Measurements from ENCODE around the gene CLASRP. TPM values are rescaled to one million over a fixed set of nuclear protein-coding genes. Genes with fewer than 3 reads are reported as not detected.

The CLASRP gene
- total RNA-seq, 2 experiments from 2014 or later: 142 to 166 TPM

DNA sequence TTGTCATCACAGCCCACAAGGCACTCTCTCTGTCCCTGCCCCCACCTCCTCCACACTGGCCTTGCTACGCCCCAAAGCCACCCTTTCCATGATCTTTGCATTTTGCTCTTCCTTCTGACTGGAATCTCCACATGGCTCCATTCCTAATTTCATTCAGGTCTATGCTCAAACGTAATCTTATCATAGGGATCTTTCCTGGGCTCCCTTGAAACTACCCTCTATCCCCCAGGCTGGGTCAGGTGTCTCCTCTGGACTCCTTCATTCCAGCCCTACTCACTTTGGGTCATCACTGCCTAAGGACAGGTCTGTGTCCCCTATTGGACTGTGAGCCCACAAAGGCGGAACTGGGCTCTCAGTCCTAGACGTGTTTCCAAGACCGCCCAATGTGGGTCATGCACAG is 43.3 kb downstream of the CLASRP start:
- H3K4me2 ChIP-seq (ENCODE audit: low read length): no peak overlapping the region
- H3K4me1 ChIP-seq (ENCODE audit: insufficient read depth, low read length, poor library complexity, severe bottlenecking): peaks cover 30% of the 10 kb centered on the region
- intact Hi-C loops (cut with micrococcal nuclease; ENCODE audit: unreplicated experiment): no loop called here
- no peak overlapping the region for H2AFZ ChIP-seq (ENCODE audit: low read length)
- no TSS peak for BruUV-seq (replicated peaks)
- no peaks in the 10 kb centered on the region for H3K9me3 ChIP-seq (ENCODE audit: low read length)
- POLR2A ChIA-PET: no interaction called here
- no peaks in the 10 kb centered on the region for H3K9me2 ChIP-seq (ENCODE audit: insufficient read depth, low read length)
- peaks cover 47% of the 10 kb centered on the region for H3K36me3 ChIP-seq (ENCODE audit: insufficient read depth, low read length)
- no peak for DNase-seq (ENCODE audit: low spot score)
- no peak for TF ChIP-seq EZH2phosphoT487 (IDR thresholded peaks at IDR 0.05; ENCODE audit: borderline replicate concordance, low read depth, low read length)
- TF ChIP-seq, protein P1, sequence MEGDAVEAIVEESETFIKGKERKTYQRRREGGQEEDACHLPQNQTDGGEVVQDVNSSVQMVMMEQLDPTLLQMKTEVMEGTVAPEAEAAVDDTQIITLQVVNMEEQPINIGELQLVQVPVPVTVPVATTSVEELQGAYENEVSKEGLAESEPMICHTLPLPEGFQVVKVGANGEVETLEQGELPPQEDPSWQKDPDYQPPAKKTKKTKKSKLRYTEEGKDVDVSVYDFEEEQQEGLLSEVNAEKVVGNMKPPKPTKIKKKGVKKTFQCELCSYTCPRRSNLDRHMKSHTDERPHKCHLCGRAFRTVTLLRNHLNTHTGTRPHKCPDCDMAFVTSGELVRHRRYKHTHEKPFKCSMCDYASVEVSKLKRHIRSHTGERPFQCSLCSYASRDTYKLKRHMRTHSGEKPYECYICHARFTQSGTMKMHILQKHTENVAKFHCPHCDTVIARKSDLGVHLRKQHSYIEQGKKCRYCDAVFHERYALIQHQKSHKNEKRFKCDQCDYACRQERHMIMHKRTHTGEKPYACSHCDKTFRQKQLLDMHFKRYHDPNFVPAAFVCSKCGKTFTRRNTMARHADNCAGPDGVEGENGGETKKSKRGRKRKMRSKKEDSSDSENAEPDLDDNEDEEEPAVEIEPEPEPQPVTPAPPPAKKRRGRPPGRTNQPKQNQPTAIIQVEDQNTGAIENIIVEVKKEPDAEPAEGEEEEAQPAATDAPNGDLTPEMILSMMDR (conservative IDR thresholded peaks at IDR 0.05; ENCODE audit: low read length): no peak
- H3K4me3 ChIP-seq (ENCODE audit: low read depth, low read length, poor library complexity, severe bottlenecking): no peak overlapping the region
- CTCF ChIA-PET (ENCODE audit: unreplicated experiment): no interaction called here
- H3K27ac ChIP-seq (ENCODE audit: low read depth, low read length, poor library complexity, severe bottlenecking): no peak overlapping the region
- H4K20me1 ChIP-seq (ENCODE audit: insufficient read depth, low read length): peaks cover 9% of the 10 kb centered on the region; the same call in 1 of the 2 replicates
- H3K79me2 ChIP-seq (ENCODE audit: insufficient read depth, low read depth, low read length): peaks cover 62% of the 10 kb centered on the region

DNA sequence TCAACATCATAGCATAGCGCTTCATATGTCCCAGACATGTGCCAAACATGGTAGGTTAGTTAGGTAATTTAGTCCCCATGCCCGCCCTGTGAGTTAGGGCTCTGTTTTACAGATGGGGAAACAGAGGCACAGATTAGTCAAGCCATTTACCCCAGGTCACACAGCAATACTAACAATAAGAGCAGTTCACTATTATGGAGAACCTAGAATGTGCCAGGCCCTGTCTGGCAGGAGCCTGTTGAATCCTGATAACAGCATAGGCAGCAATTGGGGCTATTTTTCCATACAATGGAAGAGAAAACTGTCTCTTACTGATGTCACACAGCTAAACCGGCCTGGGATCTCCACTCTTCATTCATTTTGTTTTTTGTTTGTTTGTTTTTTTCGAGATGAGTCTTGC is 47.6 kb downstream of the CLASRP start:
- H3K79me2 ChIP-seq (ENCODE audit: insufficient read depth, low read depth, low read length): peaks cover 48% of the 10 kb centered on the region
- DNase-seq (ENCODE audit: low spot score): no peak
- no peak overlapping the region for H3K4me3 ChIP-seq (ENCODE audit: low read depth, low read length, poor library complexity, severe bottlenecking)

DNA sequence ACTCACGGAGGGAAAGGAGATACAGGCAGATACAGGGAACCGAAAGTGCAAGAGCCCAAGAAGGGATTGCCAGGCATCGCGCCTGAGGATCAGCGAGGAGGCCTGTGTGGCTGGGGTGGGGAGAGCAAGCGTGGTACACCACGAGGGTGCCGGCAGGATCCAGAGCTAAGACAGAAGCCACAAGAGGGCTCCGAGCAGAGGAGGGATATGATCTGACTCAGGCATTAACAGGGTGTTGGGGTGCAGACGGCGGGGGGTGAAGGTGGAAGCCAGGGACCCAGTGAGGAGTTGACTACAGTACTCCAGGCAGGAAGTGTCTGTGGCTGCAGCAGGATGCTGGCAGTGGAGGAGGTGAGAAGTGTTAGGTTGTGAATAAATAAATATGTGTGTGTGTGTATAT is 48.7 kb downstream of the CLASRP start:
- ChIA-PET POLR2A (no interaction called here), CTCF (ENCODE audit: unreplicated experiment) (no interaction called here)
- DNase-seq (ENCODE audit: low spot score): no peak
- Histone ChIP-seq H3K9me2 (ENCODE audit: insufficient read depth, low read length) (no peaks in the 10 kb centered on the region), H3K4me1 (ENCODE audit: insufficient read depth, low read length, poor library complexity, severe bottlenecking) (peaks cover 11% of the 10 kb centered on the region), H3K79me2 (ENCODE audit: insufficient read depth, low read depth, low read length) (peaks cover 38% of the 10 kb centered on the region), H3K27ac (ENCODE audit: low read depth, low read length, poor library complexity, severe bottlenecking) (no peak overlapping the region), H3K4me2 (ENCODE audit: low read length) (no peak overlapping the region), H3K4me3 (ENCODE audit: low read depth, low read length, poor library complexity, severe bottlenecking) (no peak overlapping the region), H3K36me3 (ENCODE audit: insufficient read depth, low read length) (peaks cover 62% of the 10 kb centered on the region), H4K20me1 (ENCODE audit: insufficient read depth, low read length) (no peaks in the 10 kb centered on the region; the same call in 1 of the 2 replicates), H3K9me3 (ENCODE audit: low read length) (no peaks in the 10 kb centered on the region), H2AFZ (ENCODE audit: low read length) (no peak overlapping the region)
- no TSS peak for BruUV-seq (replicated peaks)
- TF ChIP-seq, protein P1 (conservative IDR thresholded peaks at IDR 0.05; ENCODE audit: low read length): no peak
- no peak for TF ChIP-seq EZH2phosphoT487 (IDR thresholded peaks at IDR 0.05; ENCODE audit: borderline replicate concordance, low read depth, low read length)
- intact Hi-C loops (cut with micrococcal nuclease; ENCODE audit: unreplicated experiment): no loop called here

More for the DNA sequence above, 47.6 kb downstream of the CLASRP start:
- intact Hi-C loops (cut with micrococcal nuclease; ENCODE audit: unreplicated experiment): no loop called here
- H4K20me1 ChIP-seq (ENCODE audit: insufficient read depth, low read length): no peaks in the 10 kb centered on the region; the same call in 1 of the 2 replicates
- ChIA-PET POLR2A (no interaction called here), CTCF (ENCODE audit: unreplicated experiment) (no interaction called here)
- no peak for TF ChIP-seq EZH2phosphoT487 (IDR thresholded peaks at IDR 0.05; ENCODE audit: borderline replicate concordance, low read depth, low read length)
- TF ChIP-seq, protein P1 (conservative IDR thresholded peaks at IDR 0.05; ENCODE audit: low read length): no peak
- no TSS peak for BruUV-seq (replicated peaks)
- H3K27ac ChIP-seq (ENCODE audit: low read depth, low read length, poor library complexity, severe bottlenecking): no peak overlapping the region
- no peaks in the 10 kb centered on the region for H3K9me2 ChIP-seq (ENCODE audit: insufficient read depth, low read length)
- peaks cover 73% of the 10 kb centered on the region for H3K36me3 ChIP-seq (ENCODE audit: insufficient read depth, low read length)
- H2AFZ ChIP-seq (ENCODE audit: low read length): no peak overlapping the region
- H3K9me3 ChIP-seq (ENCODE audit: low read length): no peaks in the 10 kb centered on the region
- H3K4me1 ChIP-seq (ENCODE audit: insufficient read depth, low read length, poor library complexity, severe bottlenecking): peaks cover 7% of the 10 kb centered on the region
- H3K4me2 ChIP-seq (ENCODE audit: low read length): no peak overlapping the region
